ENCODE results near the gene SLC7A11.
"Not testable (repeated sequence)": the region's sequence is repeated elsewhere in the genome, so short reads cannot be mapped to it uniquely, and the experiment has no call there.

The SLC7A11 gene

DNA sequence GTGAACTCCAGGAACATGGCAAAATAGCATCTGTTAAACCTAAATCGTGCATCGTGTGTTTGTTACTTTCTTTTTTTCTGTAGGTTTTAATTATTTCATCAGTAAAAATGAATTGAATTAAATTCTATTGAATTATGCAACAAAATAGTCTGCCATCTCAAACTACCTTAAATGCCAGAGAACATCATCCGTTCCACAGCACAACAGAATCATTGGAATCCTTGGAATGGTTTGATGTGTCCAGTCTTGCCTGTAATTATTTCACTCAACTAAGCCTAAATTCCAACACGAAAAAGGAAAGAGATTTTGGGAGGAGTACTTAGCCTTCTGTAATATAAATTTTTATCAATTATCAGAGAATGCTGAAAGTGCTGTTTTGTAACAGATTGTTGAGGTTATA is 17.1 kb upstream of the SLC7A11 start:
- Mint-ChIP-seq H3K9me3 (no peaks in the 10 kb centered on the region), H3K36me3 (no peaks in the 10 kb centered on the region), H3K27ac (no peak overlapping the region), H3K4me1 (peaks cover 4% of the 10 kb centered on the region), H3K27me3 (no peaks in the 10 kb centered on the region), H3K4me3 (no peak overlapping the region)
- no peak for DNase-seq (ENCODE audit: low spot score in 2 of 2)
- no peak for ATAC-seq (ENCODE audit: low read depth)

DNA sequence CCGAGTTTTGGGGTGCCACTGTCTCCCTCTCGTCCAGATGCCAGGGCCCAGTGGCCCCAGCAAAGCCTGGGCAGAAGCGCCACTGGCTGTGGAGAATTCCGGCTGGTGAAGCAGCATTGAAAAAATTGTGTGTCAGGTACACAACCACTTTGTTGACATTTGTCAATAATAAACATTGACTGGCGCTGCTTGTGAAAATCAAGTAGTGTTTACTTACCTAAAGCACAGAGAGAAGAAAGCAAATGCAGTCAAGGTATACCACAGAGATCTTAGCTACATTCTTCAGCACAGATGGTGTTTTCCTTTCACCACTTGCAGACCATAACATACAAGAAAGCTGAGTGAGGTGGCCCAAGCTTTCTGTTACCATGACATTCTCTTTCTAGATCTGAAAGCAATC is 14.5 kb upstream of the SLC7A11 start:
- Mint-ChIP-seq H3K4me3 (no peak overlapping the region), H3K9me3 (no peaks in the 10 kb centered on the region), H3K27me3 (no peaks in the 10 kb centered on the region), H3K36me3 (no peaks in the 10 kb centered on the region), H3K27ac (no peak overlapping the region), H3K4me1 (peaks cover 4% of the 10 kb centered on the region)
- no peak for ATAC-seq (ENCODE audit: low read depth)
- no peak for DNase-seq (ENCODE audit: low spot score in 2 of 2)

DNA sequence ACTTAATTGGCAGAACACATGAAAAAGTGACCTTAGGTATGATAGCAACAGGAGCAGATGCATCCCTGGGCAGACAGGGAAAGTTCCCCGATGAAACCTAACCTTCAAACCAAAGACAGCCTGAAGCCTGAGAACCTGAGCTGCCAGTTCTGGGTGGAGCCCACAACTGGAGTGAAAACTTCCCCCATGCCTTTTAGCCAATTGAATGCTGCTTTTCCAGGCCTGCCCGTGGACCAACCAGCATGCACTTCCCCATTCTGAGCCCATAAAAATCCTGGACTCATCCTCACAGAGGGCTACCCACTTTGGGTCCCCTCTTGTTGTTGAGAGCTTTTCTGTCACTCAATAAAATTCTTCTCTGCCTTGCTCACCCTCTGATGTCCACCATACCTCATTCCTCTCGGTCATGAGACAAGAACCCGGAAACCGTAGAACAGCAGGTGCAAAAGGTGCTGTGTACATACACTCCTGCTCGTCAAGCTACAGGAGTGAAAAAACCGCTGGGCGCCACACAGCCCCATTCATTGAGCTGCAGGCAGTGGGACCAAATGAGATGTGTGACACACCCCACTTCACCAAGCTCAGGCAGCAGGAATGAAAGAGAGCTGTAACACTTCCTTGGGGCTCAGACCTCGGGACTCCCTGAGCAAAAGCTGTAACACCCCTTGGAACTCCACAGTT is 13.9 kb upstream of the SLC7A11 start:
- no peak overlapping the region for H3K27ac Mint-ChIP-seq
- no peak for ATAC-seq (ENCODE audit: low read depth)
- no peaks in the 10 kb centered on the region for H3K36me3 Mint-ChIP-seq
- H3K4me1 Mint-ChIP-seq, result peaks cover 4% of the 10 kb centered on the region
- no peaks in the 10 kb centered on the region for H3K27me3 Mint-ChIP-seq
- DNase-seq (ENCODE audit: low spot score in 2 of 2), result no peak
- H3K9me3 Mint-ChIP-seq, result no peaks in the 10 kb centered on the region
- H3K4me3 Mint-ChIP-seq, result no peak overlapping the region

DNA sequence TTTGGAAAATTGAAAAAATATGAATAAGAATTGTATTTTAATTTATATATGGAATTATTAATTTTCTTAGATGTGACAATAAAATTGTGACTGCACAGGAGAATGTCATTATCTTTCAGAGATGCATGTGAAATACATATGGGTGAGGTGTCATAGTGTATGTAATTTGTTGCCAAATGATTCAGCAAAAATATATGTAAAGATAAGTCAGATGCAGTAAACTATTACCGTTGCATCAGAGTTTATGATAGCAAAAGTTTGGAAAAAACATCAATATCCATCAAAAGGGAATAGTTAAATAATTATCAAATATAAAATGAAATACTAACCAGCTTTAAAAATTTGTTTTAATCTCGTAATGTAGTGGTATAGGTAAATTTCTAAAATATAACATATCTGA is 10.4 kb upstream of the SLC7A11 start:
- Mint-ChIP-seq H3K27me3 (no peaks in the 10 kb centered on the region), H3K4me3 (no peak overlapping the region), H3K36me3 (no peaks in the 10 kb centered on the region), H3K4me1 (peaks cover 4% of the 10 kb centered on the region), H3K9me3 (no peaks in the 10 kb centered on the region), H3K27ac (no peak overlapping the region)
- ATAC-seq (ENCODE audit: low read depth), result no peak
- DNase-seq (ENCODE audit: low spot score in 2 of 2), result no peak

DNA sequence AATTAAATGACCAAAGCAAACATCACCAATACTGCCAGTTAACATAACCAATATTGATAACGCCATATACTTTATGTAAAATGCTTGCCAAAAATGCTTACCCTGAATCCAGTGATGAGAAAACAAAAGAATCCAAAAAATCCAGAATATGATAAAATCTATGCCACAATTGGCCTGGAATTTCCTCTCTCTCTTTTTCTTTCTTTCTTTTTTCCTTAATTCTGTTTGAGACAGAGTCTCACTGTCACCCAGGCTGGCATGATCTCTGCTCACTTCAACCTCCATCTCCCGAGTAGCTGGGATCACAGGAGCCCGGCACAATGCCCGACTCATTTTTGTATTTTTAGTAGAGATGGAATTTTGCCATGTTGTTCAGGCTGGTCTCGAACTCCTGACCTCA is 9.8 kb upstream of the SLC7A11 start:
- no peak for ATAC-seq (ENCODE audit: low read depth)
- DNase-seq (ENCODE audit: low spot score in 2 of 2), result no peak
- Mint-ChIP-seq H3K27me3 (no peaks in the 10 kb centered on the region), H3K27ac (no peak overlapping the region), H3K4me1 (peaks cover 4% of the 10 kb centered on the region), H3K9me3 (no peaks in the 10 kb centered on the region), H3K36me3 (no peaks in the 10 kb centered on the region), H3K4me3 (no peak overlapping the region)

DNA sequence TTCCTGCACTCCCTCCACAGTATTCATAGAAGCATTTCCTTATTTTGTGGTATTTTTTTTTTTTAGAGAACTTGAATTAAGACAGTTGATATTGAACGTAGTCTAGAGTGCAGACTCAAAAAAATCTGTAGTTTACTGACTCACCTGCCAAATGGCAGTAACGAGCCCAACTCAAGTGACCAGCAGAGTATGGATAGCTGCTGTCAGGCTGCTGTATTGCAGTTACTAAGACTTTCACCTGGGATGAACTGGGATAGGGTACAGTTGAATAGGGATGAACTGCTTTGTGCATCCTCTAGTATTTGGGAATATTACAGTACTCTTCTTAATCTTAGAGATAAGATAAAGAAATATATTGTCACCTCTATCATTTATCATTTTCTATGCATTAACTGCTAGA is 7.0 kb upstream of the SLC7A11 start:
- Mint-ChIP-seq H3K27ac (no peak overlapping the region), H3K4me3 (no peak overlapping the region), H3K9me3 (no peaks in the 10 kb centered on the region), H3K36me3 (no peaks in the 10 kb centered on the region), H3K27me3 (no peaks in the 10 kb centered on the region), H3K4me1 (no peaks in the 10 kb centered on the region)
- DNase-seq (ENCODE audit: low spot score in 2 of 2) (no peak), ATAC-seq (ENCODE audit: low read depth) (no peak)

DNA sequence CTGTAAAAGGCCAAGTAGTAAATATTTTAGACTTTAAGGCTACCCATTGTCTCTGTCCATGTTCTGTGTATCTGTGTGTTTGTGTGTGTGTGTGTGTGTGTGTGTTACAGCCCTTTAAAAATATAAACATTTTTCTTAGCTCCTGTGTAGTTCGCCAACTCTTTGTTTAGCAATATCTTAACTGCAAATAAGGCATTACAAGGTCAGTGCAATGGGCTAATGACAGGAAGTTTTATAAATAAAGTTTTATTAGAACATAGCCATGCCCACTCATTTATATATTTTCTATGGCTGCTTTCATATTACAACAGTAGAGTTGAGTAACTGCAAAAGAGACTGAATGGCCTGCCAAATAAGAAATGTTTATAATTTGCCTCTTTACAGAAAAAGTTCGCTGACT is 5.9 kb upstream of the SLC7A11 start:
- no peaks in the 10 kb centered on the region for H3K9me3 Mint-ChIP-seq
- H3K27ac Mint-ChIP-seq, result no peak overlapping the region
- no peak overlapping the region for H3K4me3 Mint-ChIP-seq
- H3K27me3 Mint-ChIP-seq, result no peaks in the 10 kb centered on the region
- H3K36me3 Mint-ChIP-seq, result no peaks in the 10 kb centered on the region
- no peaks in the 10 kb centered on the region for H3K4me1 Mint-ChIP-seq
- ATAC-seq (ENCODE audit: low read depth), result no peak
- no peak for DNase-seq (ENCODE audit: low spot score in 2 of 2)

DNA sequence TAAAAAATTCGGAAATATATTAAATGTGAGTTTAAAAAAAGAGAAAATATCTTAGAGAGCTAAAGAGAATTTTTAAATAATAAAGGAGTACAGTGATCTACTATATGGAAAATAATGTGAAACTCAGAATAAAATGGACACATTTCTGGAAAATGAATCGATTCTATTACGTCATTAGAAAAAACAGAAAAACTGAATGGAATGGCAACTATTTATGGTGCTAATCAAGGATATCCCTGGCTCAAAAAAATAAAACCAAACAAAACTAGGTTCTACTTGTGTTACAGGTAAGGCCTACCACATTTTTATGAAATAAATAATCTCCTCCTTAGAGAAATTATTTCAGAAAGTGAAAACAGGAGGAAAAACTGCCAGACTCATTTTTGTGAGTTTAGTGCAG is 5.5 kb upstream of the SLC7A11 start:
- no peak overlapping the region for H3K4me3 Mint-ChIP-seq
- no peaks in the 10 kb centered on the region for H3K9me3 Mint-ChIP-seq
- ATAC-seq (ENCODE audit: low read depth) (no peak), DNase-seq (ENCODE audit: low spot score in 2 of 2) (no peak)
- no peak overlapping the region for H3K27ac Mint-ChIP-seq
- no peaks in the 10 kb centered on the region for H3K4me1 Mint-ChIP-seq
- H3K36me3 Mint-ChIP-seq, result no peaks in the 10 kb centered on the region
- no peaks in the 10 kb centered on the region for H3K27me3 Mint-ChIP-seq

DNA sequence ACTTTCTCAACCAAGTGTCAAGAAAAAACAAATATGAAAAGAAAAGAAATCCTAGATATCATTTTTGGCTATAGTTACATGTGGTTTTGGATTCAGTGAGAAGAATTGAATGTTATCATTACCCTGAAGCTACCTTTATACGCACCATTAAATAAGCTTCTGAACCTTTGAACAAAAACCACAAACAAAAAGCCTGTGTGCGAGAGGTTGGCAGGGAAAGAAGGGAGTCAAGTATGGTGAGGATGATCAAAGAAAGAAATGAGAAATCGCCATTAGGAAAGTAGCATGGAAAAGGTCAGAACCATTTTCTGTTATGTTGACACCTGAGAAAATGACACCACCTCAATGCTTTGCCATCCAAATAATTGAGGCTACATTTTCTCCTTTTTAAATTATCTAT is 1.2 kb upstream of the SLC7A11 start:
- no peak for ATAC-seq (ENCODE audit: low read depth)
- no peak overlapping the region for H3K27ac Mint-ChIP-seq
- DNase-seq (ENCODE audit: low spot score in 2 of 2), result no peak
- peaks cover 12% of the 10 kb centered on the region for H3K4me1 Mint-ChIP-seq
- no peaks in the 10 kb centered on the region for H3K36me3 Mint-ChIP-seq
- no peaks in the 10 kb centered on the region for H3K9me3 Mint-ChIP-seq
- H3K4me3 Mint-ChIP-seq, result no peak overlapping the region
- H3K27me3 Mint-ChIP-seq, result no peaks in the 10 kb centered on the region

DNA sequence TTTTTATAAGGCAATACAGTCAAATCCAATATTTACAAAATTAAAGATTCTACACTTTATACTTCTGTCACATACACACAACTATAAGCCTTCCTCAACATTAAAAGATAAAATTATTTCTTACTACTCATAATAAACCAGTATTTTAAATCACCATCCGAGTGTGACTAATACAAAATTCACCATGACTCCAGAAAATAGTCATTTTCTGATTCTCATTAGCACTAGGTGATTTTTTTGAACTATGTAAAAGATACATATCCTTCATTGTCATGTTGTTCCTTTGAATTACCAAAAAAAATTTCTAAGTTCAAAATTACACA is 646 bp upstream of the SLC7A11 start:
- DNase-seq (ENCODE audit: low spot score in 2 of 2) (no peak), ATAC-seq (ENCODE audit: low read depth) (no peak)
- H3K36me3 Mint-ChIP-seq, result no peaks in the 10 kb centered on the region
- H3K4me1 Mint-ChIP-seq, result peaks cover 12% of the 10 kb centered on the region
- no peaks in the 10 kb centered on the region for H3K9me3 Mint-ChIP-seq
- no peaks in the 10 kb centered on the region for H3K27me3 Mint-ChIP-seq
- H3K27ac Mint-ChIP-seq, result peak overlapping the region; percentile 25
- no peak overlapping the region for H3K4me3 Mint-ChIP-seq

DNA sequence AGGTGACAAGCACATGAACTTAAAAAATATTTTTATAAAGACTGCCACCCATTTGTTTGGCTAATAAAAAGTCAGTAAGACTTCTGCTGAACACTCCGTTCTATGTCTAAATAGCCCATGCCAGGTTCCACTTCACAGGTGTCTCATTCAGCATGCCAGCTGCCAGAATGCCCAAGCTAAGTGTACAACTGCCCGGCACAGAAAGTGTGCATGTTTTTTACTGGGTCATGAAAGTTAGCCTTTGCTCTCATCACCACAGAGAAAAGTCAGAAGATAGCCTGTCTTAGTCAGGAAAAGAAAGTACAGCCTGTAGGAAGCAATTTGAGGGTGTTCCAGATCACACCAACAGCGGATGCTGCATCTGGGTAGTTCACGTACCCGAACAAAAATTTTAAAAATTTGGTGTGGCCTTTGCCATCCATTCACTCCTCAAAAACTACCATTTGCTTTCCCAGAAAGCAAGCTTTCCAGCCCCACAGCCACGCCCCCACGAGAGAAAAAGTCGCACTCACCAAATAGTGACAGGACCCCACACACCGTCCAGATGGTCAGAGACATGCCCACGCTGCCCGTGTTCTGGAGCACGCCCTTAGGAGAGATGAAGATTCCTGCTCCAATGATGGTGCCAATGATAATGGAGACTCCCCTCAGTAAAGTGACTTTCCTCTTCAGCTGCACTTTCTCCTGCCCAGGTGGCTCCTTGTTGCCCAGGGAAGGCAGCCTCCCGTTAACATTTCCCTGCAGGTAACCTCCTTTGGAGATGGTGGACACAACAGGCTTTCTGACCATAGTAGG is 671 bp downstream of the SLC7A11 start:
- Mint-ChIP-seq H3K4me3 (peak overlapping the region; percentile 81), H3K9me3 (no peaks in the 10 kb centered on the region), H3K27ac (peak overlapping the region; percentile 25), H3K4me1 (peaks cover 12% of the 10 kb centered on the region), H3K36me3 (no peaks in the 10 kb centered on the region), H3K27me3 (no peaks in the 10 kb centered on the region)
- no peak for ATAC-seq (ENCODE audit: low read depth)
- DNase-seq (ENCODE audit: low spot score in 2 of 2), result no peak

DNA sequence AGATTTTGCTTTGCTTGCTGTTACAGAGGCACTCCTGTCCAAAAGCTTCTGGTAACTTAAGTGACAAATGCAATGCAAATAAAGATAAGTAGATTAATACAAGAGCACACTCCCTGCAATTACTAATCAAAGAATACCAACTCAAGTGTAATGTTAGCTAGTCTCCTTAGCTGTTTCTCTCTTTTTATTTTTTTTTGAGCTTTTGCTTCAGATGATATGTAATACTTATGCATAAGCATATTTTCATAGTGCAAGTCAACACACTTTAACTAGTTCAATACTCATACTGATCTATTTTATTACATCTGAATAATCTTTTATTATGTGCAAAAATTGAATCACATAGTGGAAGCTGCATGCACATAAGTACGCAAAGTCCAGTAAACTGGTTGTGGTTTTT is 2.7 kb downstream of the SLC7A11 start:
- DNase-seq (ENCODE audit: low spot score in 2 of 2) (no peak), ATAC-seq (ENCODE audit: low read depth) (no peak)
- Mint-ChIP-seq H3K4me1 (peaks cover 12% of the 10 kb centered on the region), H3K9me3 (no peaks in the 10 kb centered on the region), H3K27ac (no peak overlapping the region), H3K36me3 (no peaks in the 10 kb centered on the region), H3K4me3 (no peak overlapping the region), H3K27me3 (no peaks in the 10 kb centered on the region)

DNA sequence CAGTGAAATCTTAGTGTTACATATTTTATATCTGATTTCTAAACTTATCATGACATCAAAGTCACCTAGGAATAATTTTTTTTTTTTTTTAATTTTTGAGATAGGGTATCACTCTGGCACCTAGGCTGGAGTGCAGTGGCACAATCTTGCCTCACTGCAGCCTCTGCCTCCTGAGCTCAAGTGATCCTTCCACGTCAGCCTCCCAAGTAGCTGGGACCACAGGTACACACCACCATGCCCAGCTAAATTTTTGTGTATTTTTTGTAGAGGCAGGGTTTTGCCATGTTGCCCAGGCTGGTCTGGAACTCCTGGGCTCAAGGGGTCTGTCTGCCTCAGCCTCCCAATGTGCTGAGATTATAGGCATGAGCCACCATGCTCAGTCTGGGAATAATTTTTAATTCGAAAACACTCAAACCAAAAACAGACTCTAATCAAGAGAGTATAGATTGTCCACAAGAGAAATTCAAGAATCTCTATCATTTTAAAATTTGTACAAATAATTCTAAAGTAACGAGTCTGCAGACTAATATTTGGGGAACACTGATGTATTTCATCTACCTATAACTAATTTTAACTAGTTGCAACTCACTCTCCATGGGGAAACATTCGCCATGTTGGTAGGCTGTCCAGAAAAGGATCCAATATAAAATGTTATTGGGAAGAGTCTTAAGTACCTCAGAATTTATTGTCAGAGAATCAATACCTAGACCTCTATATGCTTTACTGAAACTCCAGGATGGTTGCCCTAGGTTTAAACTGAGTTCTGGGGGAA is 3.4 kb downstream of the SLC7A11 start:
- no peak for ATAC-seq (ENCODE audit: low read depth)

DNA sequence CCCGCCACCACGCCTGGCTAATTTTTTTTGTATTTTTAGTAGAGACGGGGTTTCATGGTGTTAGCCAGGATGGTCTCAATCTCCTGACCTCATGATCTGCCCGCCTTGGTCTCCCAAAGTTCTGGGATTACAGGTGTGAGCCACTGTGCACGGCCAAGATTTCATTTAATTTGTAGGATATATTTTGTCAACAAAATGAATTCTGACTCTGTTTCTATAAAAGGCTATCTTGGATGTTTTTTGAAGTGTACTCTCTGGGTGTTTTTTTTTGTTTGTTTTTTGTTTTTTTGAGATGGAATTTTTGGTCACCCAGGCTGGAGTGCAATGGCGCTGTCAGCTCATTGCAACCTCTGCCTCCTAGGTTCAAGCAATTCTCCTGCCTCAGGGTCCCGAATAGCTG is 5.0 kb downstream of the SLC7A11 start:
- not testable (repeated sequence) for DNase-seq (ENCODE audit: low spot score in 2 of 2); H3K4me3 Mint-ChIP-seq; ATAC-seq (ENCODE audit: low read depth); H3K4me1 Mint-ChIP-seq; H3K36me3 Mint-ChIP-seq; H3K27ac Mint-ChIP-seq; H3K27me3 Mint-ChIP-seq; H3K9me3 Mint-ChIP-seq

More for the DNA sequence above, 3.4 kb downstream of the SLC7A11 start:
- H3K4me3 Mint-ChIP-seq, result no peak overlapping the region
- no peaks in the 10 kb centered on the region for H3K36me3 Mint-ChIP-seq
- H3K27me3 Mint-ChIP-seq, result no peaks in the 10 kb centered on the region
- no peaks in the 10 kb centered on the region for H3K9me3 Mint-ChIP-seq
- no peak overlapping the region for H3K27ac Mint-ChIP-seq
- DNase-seq (ENCODE audit: low spot score in 2 of 2), result no peak
- H3K4me1 Mint-ChIP-seq, result peaks cover 12% of the 10 kb centered on the region
